ENCODE data around the gene TSPAN9. TPM values are rescaled to one million over a fixed set of nuclear protein-coding genes. Genes with fewer than 3 reads are reported as not detected.

TSPAN9 gene
- total RNA-seq, 2 experiments from 2014 or later: 0.07 TPM; not detected in 1

DNA sequence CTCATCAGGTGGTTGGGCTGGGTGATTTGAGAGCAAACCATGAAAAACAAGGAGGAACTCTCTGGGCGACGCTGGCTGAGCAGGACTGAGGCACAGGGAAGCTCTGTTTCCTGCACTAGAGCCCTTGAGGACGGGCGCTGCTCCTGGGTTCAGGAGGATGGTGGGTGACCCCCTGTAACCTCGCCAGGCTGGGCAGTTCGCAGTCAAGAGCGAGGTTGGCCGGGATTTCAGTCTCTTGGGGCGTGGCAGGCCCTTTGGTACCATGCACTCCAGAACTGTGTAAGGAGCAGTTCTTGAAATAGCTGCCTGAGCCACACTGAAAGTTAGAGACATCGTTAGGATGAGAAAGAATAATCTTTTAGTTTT is 202.2 kb downstream of the TSPAN9 start:
- intact Hi-C loops (cut with micrococcal nuclease): no loop called here
- H3K27me3 Mint-ChIP-seq: peaks cover 3% of the 10 kb centered on the region
- H3K9me3 Mint-ChIP-seq: no peaks in the 10 kb centered on the region
- no peak overlapping the region for H3K4me3 Mint-ChIP-seq
- ATAC-seq (no peak), DNase-seq (no peak)
- TF ChIP-seq, protein P1, sequence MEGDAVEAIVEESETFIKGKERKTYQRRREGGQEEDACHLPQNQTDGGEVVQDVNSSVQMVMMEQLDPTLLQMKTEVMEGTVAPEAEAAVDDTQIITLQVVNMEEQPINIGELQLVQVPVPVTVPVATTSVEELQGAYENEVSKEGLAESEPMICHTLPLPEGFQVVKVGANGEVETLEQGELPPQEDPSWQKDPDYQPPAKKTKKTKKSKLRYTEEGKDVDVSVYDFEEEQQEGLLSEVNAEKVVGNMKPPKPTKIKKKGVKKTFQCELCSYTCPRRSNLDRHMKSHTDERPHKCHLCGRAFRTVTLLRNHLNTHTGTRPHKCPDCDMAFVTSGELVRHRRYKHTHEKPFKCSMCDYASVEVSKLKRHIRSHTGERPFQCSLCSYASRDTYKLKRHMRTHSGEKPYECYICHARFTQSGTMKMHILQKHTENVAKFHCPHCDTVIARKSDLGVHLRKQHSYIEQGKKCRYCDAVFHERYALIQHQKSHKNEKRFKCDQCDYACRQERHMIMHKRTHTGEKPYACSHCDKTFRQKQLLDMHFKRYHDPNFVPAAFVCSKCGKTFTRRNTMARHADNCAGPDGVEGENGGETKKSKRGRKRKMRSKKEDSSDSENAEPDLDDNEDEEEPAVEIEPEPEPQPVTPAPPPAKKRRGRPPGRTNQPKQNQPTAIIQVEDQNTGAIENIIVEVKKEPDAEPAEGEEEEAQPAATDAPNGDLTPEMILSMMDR (IDR thresholded peaks at IDR 0.05): no peak
- ChIA-PET POLR2A (no interaction called here), CTCF (interaction anchor here (0.7 to 5.3 kb wide), 3 partner anchors 21 to 206 kb away, joined by 3 to 71 read pairs (median 22); no protein-coding TSS in a partner anchor)
- no peak overlapping the region for H3K27ac Mint-ChIP-seq
- H3K4me1 Mint-ChIP-seq (ENCODE audit: low read depth): peaks cover 3% of the 10 kb centered on the region
- no peaks in the 10 kb centered on the region for H3K36me3 Mint-ChIP-seq (ENCODE audit: low read depth)

DNA sequence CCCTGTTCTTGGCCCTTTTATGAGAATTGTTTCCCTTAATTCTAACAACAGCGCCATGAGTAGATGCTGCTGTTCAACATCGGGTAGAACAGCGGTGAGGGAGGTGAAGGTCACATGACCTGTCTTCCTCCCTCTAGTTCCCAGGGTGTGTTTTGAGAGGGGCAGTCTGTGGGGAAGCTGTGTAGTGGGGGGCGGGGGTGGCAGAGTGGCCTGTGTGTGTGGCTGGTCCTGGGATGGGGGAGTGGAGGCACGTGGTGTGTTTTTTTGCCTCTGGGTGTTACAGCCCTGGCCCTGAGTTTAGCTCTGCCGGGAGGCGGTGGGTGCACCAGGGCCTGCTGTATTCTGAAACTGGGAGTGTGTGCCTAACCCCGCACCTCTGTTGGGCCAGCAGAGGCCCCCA is 202.7 kb downstream of the TSPAN9 start:
- Mint-ChIP-seq H3K36me3 (ENCODE audit: low read depth) (no peaks in the 10 kb centered on the region), H3K4me1 (ENCODE audit: low read depth) (peaks cover under 1% of the 10 kb centered on the region), H3K27ac (no peak overlapping the region), H3K4me3 (no peak overlapping the region), H3K9me3 (no peaks in the 10 kb centered on the region), H3K27me3 (peaks cover 3% of the 10 kb centered on the region)
- intact Hi-C loops (cut with micrococcal nuclease): no loop called here
- no peak for ATAC-seq
- POLR2A ChIA-PET: no interaction called here
- CTCF ChIA-PET: interaction anchor here (4.6 kb wide), 1 partner anchor 20 kb away, joined by 22 read pairs; no protein-coding TSS in a partner anchor
- DNase-seq: no peak
- TF ChIP-seq, protein P1 (IDR thresholded peaks at IDR 0.05): no peak

DNA sequence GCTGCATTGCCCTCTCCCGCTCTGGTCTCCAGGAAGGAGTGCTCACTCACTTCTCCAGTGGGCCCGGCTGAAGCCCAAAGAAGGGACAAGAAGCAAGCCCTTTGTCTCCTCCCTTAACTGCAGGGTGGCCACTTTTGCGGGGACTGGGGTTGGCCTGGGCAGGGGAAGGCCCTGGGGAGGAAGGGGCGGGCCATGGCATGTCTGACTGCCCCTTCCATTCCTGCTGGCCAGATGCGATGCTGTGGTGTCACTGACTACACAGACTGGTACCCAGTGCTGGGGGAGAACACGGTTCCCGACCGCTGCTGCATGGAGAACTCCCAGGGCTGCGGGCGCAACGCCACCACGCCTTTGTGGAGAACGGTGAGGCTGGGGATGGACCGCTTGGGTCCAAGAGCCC is 203.8 kb downstream of the TSPAN9 start:
- H3K27me3 Mint-ChIP-seq: peaks cover 3% of the 10 kb centered on the region
- no peak for DNase-seq
- H3K4me1 Mint-ChIP-seq (ENCODE audit: low read depth): no peaks in the 10 kb centered on the region
- TF ChIP-seq, protein P1 (IDR thresholded peaks at IDR 0.05): no peak
- no peak overlapping the region for H3K27ac Mint-ChIP-seq
- H3K4me3 Mint-ChIP-seq: no peak overlapping the region
- intact Hi-C loops (cut with micrococcal nuclease): no loop called here
- no peak for ATAC-seq
- ChIA-PET CTCF (interaction anchor here (2.1 kb wide), 1 partner anchor 19 kb away, joined by 5 read pairs; no protein-coding TSS in a partner anchor), POLR2A (no interaction called here)
- no peaks in the 10 kb centered on the region for H3K9me3 Mint-ChIP-seq
- H3K36me3 Mint-ChIP-seq (ENCODE audit: low read depth): no peaks in the 10 kb centered on the region

DNA sequence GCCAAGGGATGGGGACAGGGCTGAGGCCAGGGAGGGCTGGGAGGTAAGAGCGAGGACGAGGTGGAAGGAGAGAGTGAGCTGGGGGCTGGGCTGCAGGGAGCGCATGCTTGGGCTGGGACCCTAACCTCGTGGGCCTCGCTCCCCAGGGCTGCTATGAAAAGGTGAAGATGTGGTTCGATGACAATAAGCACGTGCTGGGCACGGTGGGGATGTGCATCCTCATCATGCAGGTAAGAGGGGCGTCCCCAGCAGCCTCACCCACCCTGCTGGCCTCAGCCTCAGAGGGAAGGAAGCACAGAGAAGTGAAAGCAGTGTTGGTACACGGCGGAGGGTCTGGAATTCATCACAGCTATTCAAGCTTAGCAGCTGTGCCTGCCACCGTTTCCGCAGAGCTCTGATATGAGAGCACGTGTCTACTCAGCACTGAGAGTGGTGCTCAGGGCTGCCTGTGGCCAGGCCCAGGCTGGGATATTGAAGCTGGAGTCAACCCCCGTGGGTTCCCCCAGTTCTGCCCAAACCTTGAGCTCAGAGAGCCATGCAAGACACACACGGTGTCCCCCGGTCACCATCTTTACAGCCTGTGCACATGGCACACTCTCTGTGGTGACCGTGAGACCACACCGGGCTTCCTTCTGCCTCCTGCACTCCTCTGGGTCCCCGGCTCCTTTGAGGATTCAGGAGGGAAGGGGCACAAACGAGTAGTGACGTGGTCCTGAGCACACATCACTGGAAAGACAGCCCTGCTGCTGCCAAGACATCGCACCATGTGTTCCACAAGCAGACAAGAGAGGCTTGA is 204.6 kb downstream of the TSPAN9 start:
- Mint-ChIP-seq H3K36me3 (ENCODE audit: low read depth) (no peaks in the 10 kb centered on the region), H3K27ac (no peak overlapping the region), H3K27me3 (peaks cover 3% of the 10 kb centered on the region), H3K4me1 (ENCODE audit: low read depth) (no peaks in the 10 kb centered on the region), H3K9me3 (no peaks in the 10 kb centered on the region), H3K4me3 (no peak overlapping the region)
- intact Hi-C loops (cut with micrococcal nuclease): no loop called here
- ChIA-PET POLR2A (no interaction called here), CTCF (interaction anchor here (2.1 kb wide), 1 partner anchor 18 kb away, joined by 5 read pairs; no protein-coding TSS in a partner anchor)
- no peak for DNase-seq
- ATAC-seq: no peak
- TF ChIP-seq, protein P1 (IDR thresholded peaks at IDR 0.05): no peak

DNA sequence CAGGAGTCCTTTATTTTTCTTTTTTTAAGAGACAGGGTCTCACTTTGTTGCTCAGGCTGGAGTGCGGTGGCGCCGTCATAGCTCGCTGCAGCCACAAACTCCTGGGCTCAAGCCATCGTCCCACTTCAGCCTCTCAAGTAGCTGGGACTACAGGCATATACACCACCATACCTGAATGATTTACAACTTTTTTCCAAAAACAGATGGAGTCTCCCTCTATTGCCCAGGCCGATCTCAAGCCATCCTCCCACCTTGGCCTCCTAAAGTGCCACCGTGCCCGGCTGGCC is 205.1 kb downstream of the TSPAN9 start:
- no peak for ATAC-seq
- DNase-seq: no peak
- H3K27ac Mint-ChIP-seq: no peak overlapping the region
- POLR2A ChIA-PET: no interaction called here
- no peaks in the 10 kb centered on the region for H3K4me1 Mint-ChIP-seq (ENCODE audit: low read depth)
- H3K27me3 Mint-ChIP-seq: peaks cover 3% of the 10 kb centered on the region
- TF ChIP-seq, protein P1 (IDR thresholded peaks at IDR 0.05): no peak
- intact Hi-C loops (cut with micrococcal nuclease): no loop called here
- H3K9me3 Mint-ChIP-seq: no peaks in the 10 kb centered on the region
- CTCF ChIA-PET: interaction anchor here (2.1 kb wide), 1 partner anchor 18 kb away, joined by 5 read pairs; no protein-coding TSS in a partner anchor
- no peak overlapping the region for H3K4me3 Mint-ChIP-seq
- H3K36me3 Mint-ChIP-seq (ENCODE audit: low read depth): no peaks in the 10 kb centered on the region
